Activated naive CD4-positive, alpha-beta T cell treated with anti-CD3 and anti-CD28 coated beads, Interleukin-2, amount 10 ng/mL, durations not matched to agents 5 hours and 36 hours (primary cell): ENCODE results near the gene CMTM7. TPM values are rescaled to one million over a fixed set of nuclear protein-coding genes. Genes with fewer than 3 reads are reported as not detected.

Experiments
- total RNA-seq, 2 experiments: library from RNA; stranded (reverse); gene quantifications; one replicate each; pipeline ENCODE4 v1.2.3, GENCODE V29; 2021

CMTM7 gene
- total RNA-seq: 10 to 100 TPM; 44.8 TPM

GRCh38 chr3:32391643-32392535 lies at the start of gene CMTM7:
TSS of gene CMTM7 (plus strand) at chr3:32391853. CDS start at chr3:32391907, 54 bp downstream.

GRCh38 chr3:32502118-32502945 lies 110.7 kb downstream of the CMTM7 start, which contains the start of gene CMTM6:
TSS of gene CMTM6 (minus strand) at chr3:32502852. CDS start at chr3:32502745, 107 bp downstream.

Other genes starting within 250 kb of the CMTM7 start
- gene CMTM8, start 153.2 kb upstream of the CMTM7 start, total RNA-seq: 1 to 10 TPM; 6.9 to 7.5 TPM
- gene CMTM6, start 111.0 kb downstream of the CMTM7 start, total RNA-seq: 10 to 100 TPM; 47.1 to 47.5 TPM
- gene DYNC1LI1, start 179.0 kb downstream of the CMTM7 start, total RNA-seq: 10 to 100 TPM; 24.3 to 25.7 TPM